ENCODE data around the gene DAB2. TPM values are rescaled to one million over a fixed set of nuclear protein-coding genes. Genes with fewer than 3 reads are reported as not detected.

The DAB2 gene
- total and polyA plus RNA-seq, 4 donors: 10.0 to 25.6 (median 16.1) TPM

GRCh38 chr5:39412721-39413394 is 11.9 kb downstream of the DAB2 start:
- Histone ChIP-seq H3K36me3 (ENCODE audit: control insufficient read depth in 4 of 4, insufficient read depth in 3 of 4, low read depth in 1 of 4, low read length in 3 of 4) (no peaks in the 10 kb centered on the region), H3K4me3 (ENCODE audit: low read depth in 1 of 3, low read length in 3 of 3) (no peak overlapping the region), H3K9ac (ENCODE audit: low read depth in 1 of 2, low read length in 2 of 2) (no peak overlapping the region), H3K27ac (ENCODE audit: low read depth in 1 of 2, low read length in 2 of 2) (no peak overlapping the region), H3K27me3 (ENCODE audit: control insufficient read depth in 4 of 4, insufficient read depth in 4 of 4, low read length in 3 of 4) (no peaks in the 10 kb centered on the region), H3K9me3 (ENCODE audit: control insufficient read depth in 4 of 4, low read length in 3 of 4) (no peaks in the 10 kb centered on the region), H3K4me1 (ENCODE audit: control insufficient read depth in 4 of 4, insufficient read depth in 4 of 4, low read length in 3 of 4) (no peaks in the 10 kb centered on the region)
- no peak for DNase-seq (ENCODE audit: low spot score)
- no peak for TF ChIP-seq JUND (IDR thresholded peaks at IDR 0.05)
- TF ChIP-seq EGR1 (IDR thresholded peaks at IDR 0.05; ENCODE audit: low read depth in 2 of 2): no peak
- no peak for TF ChIP-seq GABPA (IDR thresholded peaks at IDR 0.05 in 1 of 2, conservative IDR thresholded peaks at IDR 0.05 in 1 of 2)
- no peak for TF ChIP-seq SP1 (IDR thresholded peaks at IDR 0.05)
- no peak for TF ChIP-seq HNF4A (conservative IDR thresholded peaks at IDR 0.05)
- TF ChIP-seq FOXA2 (IDR thresholded peaks at IDR 0.05): no peak
- TF ChIP-seq, protein P1, sequence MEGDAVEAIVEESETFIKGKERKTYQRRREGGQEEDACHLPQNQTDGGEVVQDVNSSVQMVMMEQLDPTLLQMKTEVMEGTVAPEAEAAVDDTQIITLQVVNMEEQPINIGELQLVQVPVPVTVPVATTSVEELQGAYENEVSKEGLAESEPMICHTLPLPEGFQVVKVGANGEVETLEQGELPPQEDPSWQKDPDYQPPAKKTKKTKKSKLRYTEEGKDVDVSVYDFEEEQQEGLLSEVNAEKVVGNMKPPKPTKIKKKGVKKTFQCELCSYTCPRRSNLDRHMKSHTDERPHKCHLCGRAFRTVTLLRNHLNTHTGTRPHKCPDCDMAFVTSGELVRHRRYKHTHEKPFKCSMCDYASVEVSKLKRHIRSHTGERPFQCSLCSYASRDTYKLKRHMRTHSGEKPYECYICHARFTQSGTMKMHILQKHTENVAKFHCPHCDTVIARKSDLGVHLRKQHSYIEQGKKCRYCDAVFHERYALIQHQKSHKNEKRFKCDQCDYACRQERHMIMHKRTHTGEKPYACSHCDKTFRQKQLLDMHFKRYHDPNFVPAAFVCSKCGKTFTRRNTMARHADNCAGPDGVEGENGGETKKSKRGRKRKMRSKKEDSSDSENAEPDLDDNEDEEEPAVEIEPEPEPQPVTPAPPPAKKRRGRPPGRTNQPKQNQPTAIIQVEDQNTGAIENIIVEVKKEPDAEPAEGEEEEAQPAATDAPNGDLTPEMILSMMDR (IDR thresholded peaks at IDR 0.05; ENCODE audit: low read depth, low read length, missing input control): no peak
- TF ChIP-seq, protein P2, sequence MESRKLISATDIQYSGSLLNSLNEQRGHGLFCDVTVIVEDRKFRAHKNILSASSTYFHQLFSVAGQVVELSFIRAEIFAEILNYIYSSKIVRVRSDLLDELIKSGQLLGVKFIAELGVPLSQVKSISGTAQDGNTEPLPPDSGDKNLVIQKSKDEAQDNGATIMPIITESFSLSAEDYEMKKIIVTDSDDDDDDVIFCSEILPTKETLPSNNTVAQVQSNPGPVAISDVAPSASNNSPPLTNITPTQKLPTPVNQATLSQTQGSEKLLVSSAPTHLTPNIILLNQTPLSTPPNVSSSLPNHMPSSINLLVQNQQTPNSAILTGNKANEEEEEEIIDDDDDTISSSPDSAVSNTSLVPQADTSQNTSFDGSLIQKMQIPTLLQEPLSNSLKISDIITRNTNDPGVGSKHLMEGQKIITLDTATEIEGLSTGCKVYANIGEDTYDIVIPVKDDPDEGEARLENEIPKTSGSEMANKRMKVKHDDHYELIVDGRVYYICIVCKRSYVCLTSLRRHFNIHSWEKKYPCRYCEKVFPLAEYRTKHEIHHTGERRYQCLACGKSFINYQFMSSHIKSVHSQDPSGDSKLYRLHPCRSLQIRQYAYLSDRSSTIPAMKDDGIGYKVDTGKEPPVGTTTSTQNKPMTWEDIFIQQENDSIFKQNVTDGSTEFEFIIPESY (IDR thresholded peaks at IDR 0.05): no peak
- TF ChIP-seq REST (IDR thresholded peaks at IDR 0.05): no peak
- no peak for TF ChIP-seq TAF1 (conservative IDR thresholded peaks at IDR 0.05)
- TF ChIP-seq HNF4G (IDR thresholded peaks at IDR 0.05): no peak
- TF ChIP-seq FOXA1 (IDR thresholded peaks at IDR 0.05): no peak
- WGBS: 68% methylated on average over 5 of the region's 5 CpGs

- Histone ChIP-seq H3K4me1 (ENCODE audit: control insufficient read depth in 4 of 4, insufficient read depth in 4 of 4, low read length in 3 of 4) (no peaks in the 10 kb centered on the region), H3K27me3 (ENCODE audit: control insufficient read depth in 4 of 4, insufficient read depth in 4 of 4, low read length in 3 of 4) (no peaks in the 10 kb centered on the region), H3K9ac (ENCODE audit: low read depth in 1 of 2, low read length in 2 of 2) (no peak overlapping the region), H3K9me3 (ENCODE audit: control insufficient read depth in 4 of 4, low read length in 3 of 4) (no peaks in the 10 kb centered on the region), H3K27ac (ENCODE audit: low read depth in 1 of 2, low read length in 2 of 2) (no peak overlapping the region), H3K4me3 (ENCODE audit: low read depth in 1 of 3, low read length in 3 of 3) (no peak overlapping the region), H3K36me3 (ENCODE audit: control insufficient read depth in 4 of 4, insufficient read depth in 3 of 4, low read depth in 1 of 4, low read length in 3 of 4) (no peaks in the 10 kb centered on the region)
- 90% methylated on average over 4 of the region's 4 CpGs for WGBS
- DNase-seq (ENCODE audit: low spot score): no peak
- TF ChIP-seq HNF4G (IDR thresholded peaks at IDR 0.05) (no peak), JUND (IDR thresholded peaks at IDR 0.05) (no peak), TAF1 (conservative IDR thresholded peaks at IDR 0.05) (no peak), FOXA2 (IDR thresholded peaks at IDR 0.05) (no peak), YY1 (IDR thresholded peaks at IDR 0.05) (no peak), MAX (IDR thresholded peaks at IDR 0.05) (no peak), ATF3 (IDR thresholded peaks at IDR 0.05) (no peak), RXRA (IDR thresholded peaks at IDR 0.05) (no peak), HNF4A (conservative IDR thresholded peaks at IDR 0.05) (no peak), SP1 (IDR thresholded peaks at IDR 0.05) (no peak), RAD21 (IDR thresholded peaks at IDR 0.05) (no peak), NR2F2 (IDR thresholded peaks at IDR 0.05) (no peak), FOXA1 (IDR thresholded peaks at IDR 0.05) (no peak), EGR1 (IDR thresholded peaks at IDR 0.05; ENCODE audit: low read depth in 2 of 2) (no peak), GABPA (IDR thresholded peaks at IDR 0.05 in 1 of 2, conservative IDR thresholded peaks at IDR 0.05 in 1 of 2) (no peak)
- TF ChIP-seq, protein P2 (IDR thresholded peaks at IDR 0.05): no peak
- TF ChIP-seq, protein P1 (IDR thresholded peaks at IDR 0.05; ENCODE audit: low read depth, low read length, missing input control): no peak
Observed at GRCh38 chr5:39411985-39412384, 12.8 kb downstream of the DAB2 start.

All from liver (tissue), 9 donors.